H7 (cell line): ENCODE measurements around the gene SMIM20. TPM values are rescaled to one million over a fixed set of nuclear protein-coding genes. Genes with fewer than 3 reads are reported as not detected.

Experiments
- DNase-seq: peaks from one replicate; pipeline ENCODE4 v3.0.0; 2012
- H3K27me3 ChIP-seq: 2 replicates; pipeline ENCODE4 v1.6.0; 2011; ENCODE audit warnings: mild to moderate bottlenecking, low read length; ENCODE audit not compliant: control insufficient read depth, insufficient read depth
- H3K36me3 ChIP-seq: replicated peaks from 2 replicates; pipeline ENCODE4 v1.5.1; 2011; ENCODE audit warnings: low read length; ENCODE audit not compliant: control insufficient read depth, insufficient read depth
- H3K4me3 ChIP-seq: 2 replicates; pipeline ENCODE4 v1.5.1; 2011; ENCODE audit warnings: low read depth, mild to moderate bottlenecking, control low read depth, low read length, moderate library complexity; ENCODE audit not compliant: insufficient read depth
- total RNA-seq: library from RNA; depleted of rRNA; stranded (reverse); fragments of >200 nt; shearing (Covaris generic); gene quantifications from 2 replicates; pipeline ENCODE4 v1.2.3, GENCODE V29; 2014

Gene SMIM20
- total RNA-seq, 1 experiment from 2014 or later: 55.3 TPM

- no peak for DNase-seq
- Histone ChIP-seq H3K4me3 (no peak overlapping the region), H3K36me3 (no peaks in the 10 kb centered on the region; the same call in none of the 2 replicates), H3K27me3 (no peaks in the 10 kb centered on the region)
These were observed 13.6 kb downstream of the SMIM20 start for GRCh38 chr4:25927361-25928195.

- no peaks in the 10 kb centered on the region; the same call in 1 of the 2 replicates for H3K36me3 ChIP-seq
- H3K4me3 ChIP-seq: no peak overlapping the region
- H3K27me3 ChIP-seq: no peaks in the 10 kb centered on the region
- no peak for DNase-seq
These were observed 14.6 kb downstream of the SMIM20 start for GRCh38 chr4:25928379-25929297.

- Histone ChIP-seq H3K4me3 (no peak overlapping the region), H3K36me3 (no peaks in the 10 kb centered on the region; the same call in 1 of the 2 replicates), H3K27me3 (no peaks in the 10 kb centered on the region)
- DNase-seq: no peak
These were observed 15.3 kb downstream of the SMIM20 start for GRCh38 chr4:25929298-25929686.

GRCh38 chr4:25930731-25931354 is 16.8 kb downstream of the SMIM20 start:
- no peaks in the 10 kb centered on the region; the same call in 1 of the 2 replicates for H3K36me3 ChIP-seq
- H3K27me3 ChIP-seq: no peaks in the 10 kb centered on the region
- no peak for DNase-seq
- H3K4me3 ChIP-seq: no peak overlapping the region

GRCh38 chr4:25936696-25937095 is 22.7 kb downstream of the SMIM20 start:
- Histone ChIP-seq H3K36me3 (no peaks in the 10 kb centered on the region), H3K4me3 (no peak overlapping the region), H3K27me3 (no peaks in the 10 kb centered on the region; the same call in 1 of the 2 replicates)
- no peak for DNase-seq

- no peaks in the 10 kb centered on the region for H3K36me3 ChIP-seq
- no peaks in the 10 kb centered on the region; the same call in 1 of the 2 replicates for H3K27me3 ChIP-seq
- no peak for DNase-seq
- H3K4me3 ChIP-seq: no peak overlapping the region
These were observed 23.8 kb downstream of the SMIM20 start for GRCh38 chr4:25937801-25938200.

- Histone ChIP-seq H3K36me3 (no peaks in the 10 kb centered on the region), H3K4me3 (no peak overlapping the region), H3K27me3 (no peaks in the 10 kb centered on the region; the same call in 1 of the 2 replicates)
- DNase-seq: no peak
These were observed 24.3 kb downstream of the SMIM20 start for GRCh38 chr4:25938366-25938765.

GRCh38 chr4:25938787-25939186 is 24.8 kb downstream of the SMIM20 start:
- no peak for DNase-seq
- no peaks in the 10 kb centered on the region for H3K36me3 ChIP-seq
- no peak overlapping the region for H3K4me3 ChIP-seq

GRCh38 chr4:25939330-25939729 is 25.3 kb downstream of the SMIM20 start:
- DNase-seq: no peak
- H3K27me3 ChIP-seq: no peaks in the 10 kb centered on the region; the same call in 1 of the 2 replicates
- H3K36me3 ChIP-seq: no peaks in the 10 kb centered on the region
- no peak overlapping the region for H3K4me3 ChIP-seq

More at GRCh38 chr4:25938787-25939186, 24.8 kb downstream of the SMIM20 start:
- H3K27me3 ChIP-seq: no peaks in the 10 kb centered on the region; the same call in 1 of the 2 replicates

- no peak for DNase-seq
- no peaks in the 10 kb centered on the region for H3K36me3 ChIP-seq
- H3K27me3 ChIP-seq: no peaks in the 10 kb centered on the region; the same call in 1 of the 2 replicates
- no peak overlapping the region for H3K4me3 ChIP-seq
These were observed 27.6 kb downstream of the SMIM20 start for GRCh38 chr4:25941457-25942221.

GRCh38 chr4:25943312-25943711 is 29.3 kb downstream of the SMIM20 start:
- no peak overlapping the region for H3K4me3 ChIP-seq
- no peaks in the 10 kb centered on the region; the same call in 1 of the 2 replicates for H3K27me3 ChIP-seq
- DNase-seq: no peak
- no peaks in the 10 kb centered on the region for H3K36me3 ChIP-seq

GRCh38 chr4:25943805-25944204 is 29.8 kb downstream of the SMIM20 start:
- no peaks in the 10 kb centered on the region for H3K36me3 ChIP-seq
- no peak overlapping the region for H3K4me3 ChIP-seq
- H3K27me3 ChIP-seq: no peaks in the 10 kb centered on the region
- no peak for DNase-seq

- Histone ChIP-seq H3K36me3 (no peaks in the 10 kb centered on the region), H3K4me3 (no peak overlapping the region), H3K27me3 (no peaks in the 10 kb centered on the region)
- DNase-seq: no peak
These were observed 34.0 kb downstream of the SMIM20 start for GRCh38 chr4:25948051-25948450.
